CD4-positive, alpha-beta T cell (primary cell): ENCODE results near the gene OR8G1. TPM values are rescaled to one million over a fixed set of nuclear protein-coding genes. Genes with fewer than 3 reads are reported as not detected.

Experiments
- ATAC-seq: fragments of 200-7000 bp; cut with Tn5 transposase; one replicate; pipeline ENCODE4 v1.10.0; 2022; ENCODE audit warnings: mild to moderate bottlenecking; ENCODE audit not compliant: poor library complexity
- CTCF ChIA-PET: fragments of 350-600 bp; sonication (Branson Sonifier 250); formaldehyde crosslinking; loops from one replicate; lab custom pipeline; 2021; ENCODE audit warnings: antibody characterized with exemption, inconsistent platforms; lab: Charles Lee
- POLR2A ChIA-PET: fragments of 350-600 bp; sonication (Branson Sonifier 250); formaldehyde crosslinking; loops from one replicate; lab custom pipeline; 2021; ENCODE audit warnings: antibody characterized with exemption, inconsistent platforms; lab: Charles Lee
- DNase-seq, 14 experiments: peaks; one replicate each; pipeline ENCODE4 v3.0.0-alpha.2; 2013 to 2020; ENCODE audit warnings: mixed read lengths in 2 of 14
- H3K27ac ChIP-seq, 2 donors: one replicate each; pipeline versions ENCODE4 v1.5.1 to v1.7.0; 2013; ENCODE audit warnings: low read length in 2 of 2, low read depth in 1 of 2, mild to moderate bottlenecking in 1 of 2
- H3K27me3 ChIP-seq, 2 experiments: 1 replicate in 1 of 2; 2 replicates in 1 of 2; pipeline versions ENCODE4 v1.6.1 to v1.7.0; 2013; ENCODE audit warnings: low read length in 2 of 2, control low read depth in 1 of 2, mild to moderate bottlenecking in 1 of 2, moderate library complexity in 1 of 2; ENCODE audit not compliant: insufficient read depth in 2 of 2, control insufficient read depth in 1 of 2
- H3K36me3 ChIP-seq: one replicate; pipeline ENCODE4 v1.6.1; 2013; ENCODE audit warnings: low read length, control low read depth; ENCODE audit not compliant: insufficient read depth
- H3K4me1 ChIP-seq: one replicate; pipeline ENCODE4 v1.6.1; 2013; ENCODE audit warnings: low read length, control low read depth; ENCODE audit not compliant: insufficient read depth
- H3K4me3 ChIP-seq: one replicate; pipeline ENCODE4 v1.5.1; 2013; ENCODE audit warnings: mild to moderate bottlenecking, low read length, moderate library complexity
- H3K9me3 ChIP-seq, 2 experiments: 1 replicate in 1 of 2; 2 replicates in 1 of 2; pipeline versions ENCODE4 v1.6.1 to v1.7.0; 2013; ENCODE audit warnings: low read length in 2 of 2, mild to moderate bottlenecking in 2 of 2, control low read depth in 1 of 2, moderate library complexity in 1 of 2; ENCODE audit not compliant: control insufficient read depth in 1 of 2, insufficient read depth in 1 of 2
- H3K27ac Mint-ChIP-seq: one replicate; pipeline ENCODE4 v1.8.0; 2020; ENCODE audit warnings: mixed read lengths
- H3K27me3 Mint-ChIP-seq: one replicate; pipeline ENCODE4 v1.8.0; 2021; ENCODE audit warnings: mixed read lengths
- H3K36me3 Mint-ChIP-seq: one replicate; pipeline ENCODE4 v1.8.0; 2021; ENCODE audit warnings: low read depth, mixed read lengths
- H3K4me1 Mint-ChIP-seq: one replicate; pipeline ENCODE4 v1.8.0; 2021; ENCODE audit warnings: low read depth, mixed read lengths
- H3K4me3 Mint-ChIP-seq: one replicate; pipeline ENCODE4 v1.8.0; 2020; ENCODE audit warnings: mild to moderate bottlenecking, mixed read lengths
- H3K9me3 Mint-ChIP-seq: one replicate; pipeline ENCODE4 v1.8.0; 2020; ENCODE audit warnings: mixed read lengths
- CTCF ChIP-seq: fragments of 200-600 bp; IDR thresholded peaks from one replicate; pipeline ENCODE4 v1.8.0; 2022; ENCODE audit warnings: antibody characterized with exemption, mild to moderate bottlenecking
- intact Hi-C, 2 experiments: fragments of 100-400 bp; cut with DNase I in 1 of 2; cut with micrococcal nuclease in 1 of 2; formaldehyde crosslinking; loops; one replicate each; pipeline versions ENCODE4 v1.15.1 to v1.9.0; 2023 to 2025; cut with DNase I, micrococcal nuclease
- polyA plus RNA-seq, 2 donors: library from polyadenylated mRNA; unstranded; fragments of 120-200 nt; gene quantifications; one replicate each; pipeline ENCODE4 v1.2.1, GENCODE V29; 2013
- total RNA-seq, 174 experiments: library from RNA in 2 of 174; stranded (reverse) in 2 of 174; gene quantifications; one replicate each; pipeline ENCODE4 v1.2.3 and lab custom pipeline; 2021 to 2026

Gene OR8G1
- total RNA-seq (not detected), total RNA-seq (lab: John Stamatoyannopoulos, UW) (0 to 0.18 (median 0) reads per million in 172 experiments)
- polyA plus RNA-seq (2013, experiment 1 of 2), result not detected
- not detected for polyA plus RNA-seq (2013, experiment 2 of 2)

DNA sequence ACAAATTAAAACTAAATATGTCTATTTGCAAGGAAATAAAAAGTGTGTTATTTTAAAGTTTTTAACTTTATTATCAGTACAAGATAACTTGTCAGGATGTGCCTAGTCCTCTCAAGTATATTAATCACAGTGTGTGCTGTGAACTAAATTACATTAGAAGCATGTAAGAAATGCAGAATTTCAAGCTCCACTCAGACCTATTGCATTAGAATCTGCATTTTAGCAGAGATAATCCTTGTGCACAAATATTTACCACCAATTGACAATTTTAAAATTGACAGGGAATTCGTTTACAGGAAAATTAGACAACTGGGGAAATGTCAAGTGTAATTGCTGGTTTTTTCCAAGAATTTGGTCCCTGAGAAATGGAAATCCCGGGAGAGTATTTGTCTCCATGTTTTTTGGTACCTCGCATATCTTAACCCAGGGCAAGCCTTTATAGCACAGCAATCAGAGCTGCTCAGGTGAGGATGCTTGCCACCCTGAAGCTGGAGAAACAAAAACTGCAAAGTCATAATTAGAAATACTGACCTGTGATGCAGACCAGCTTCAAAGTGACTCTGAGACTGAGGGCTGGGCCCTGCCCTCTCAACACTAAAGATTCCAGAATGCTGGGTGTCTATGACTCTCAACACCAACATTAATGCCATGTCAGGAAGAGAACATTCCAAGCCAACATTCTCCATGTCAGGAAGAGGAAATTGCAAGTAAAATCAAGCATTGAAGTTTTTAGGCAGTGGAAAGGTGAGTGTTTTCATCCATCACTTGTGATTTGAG lies at the start of gene OR8G1:
Gene OR8G1, plus strand, starts transcription at position 475 of the 777 bp plus-strand sequence. CDS start 8,581 bp downstream, outside the sequence.
- POLR2A ChIA-PET, result no interaction called here

DNA sequence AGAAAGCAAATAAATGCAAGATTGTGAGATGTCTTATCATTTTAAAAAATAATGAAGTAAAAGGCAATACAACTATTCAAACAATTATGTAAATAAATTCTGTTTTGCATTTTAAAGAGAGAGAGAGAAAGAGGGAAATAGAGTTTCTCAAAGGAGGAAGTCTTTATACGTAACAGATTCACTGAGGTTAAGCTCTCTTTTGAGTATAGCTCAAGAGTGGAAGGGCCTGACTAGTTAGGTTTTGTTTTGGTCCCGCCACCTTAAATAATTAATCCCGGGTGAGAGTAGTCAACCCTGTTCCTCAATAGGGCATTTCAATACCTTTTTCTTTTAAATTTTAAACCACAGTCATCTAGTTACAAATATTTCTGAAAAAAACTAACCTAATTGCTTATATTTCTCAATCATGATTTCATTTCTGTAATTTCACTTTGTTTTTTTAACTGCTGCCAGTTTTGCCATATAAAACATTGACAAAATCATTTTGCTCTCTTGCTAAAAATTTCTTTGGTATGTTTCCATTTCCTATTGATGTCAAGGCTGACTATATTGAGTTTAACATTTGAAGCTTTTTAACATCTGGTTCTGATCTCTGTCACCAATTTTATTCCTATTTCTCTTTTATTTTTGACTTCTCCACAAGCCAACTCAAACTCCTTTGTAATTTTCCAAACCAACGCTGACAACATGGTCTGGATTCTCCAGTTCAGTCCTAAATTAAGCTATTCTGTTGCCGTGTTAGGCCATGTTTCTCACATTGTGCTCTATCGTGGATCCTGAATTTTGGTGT lies 47.5 kb upstream of the OR8G1 start:
- Mint-ChIP-seq H3K27ac (no peak overlapping the region), H3K4me3 (no peak overlapping the region), H3K36me3 (no peaks in the 10 kb centered on the region), H3K4me1 (no peaks in the 10 kb centered on the region), H3K27me3 (peaks cover 18% of the 10 kb centered on the region), H3K9me3 (no peaks in the 10 kb centered on the region)
- Histone ChIP-seq H3K36me3 (no peaks in the 10 kb centered on the region), H3K4me3 (no peak overlapping the region), H3K4me1 (no peaks in the 10 kb centered on the region), H3K27me3 (peaks cover 0 to 3% of the 10 kb centered on the region in 2 experiments), H3K27ac (no peak overlapping the region), H3K9me3 (no peaks in the 10 kb centered on the region)
- TF ChIP-seq CTCF, result no peak
- intact Hi-C loops, result loop anchor here in 1 of 2 experiments (2.0 kb wide), 1 partner anchor 121 kb away; no protein-coding TSS in a partner anchor
- DNase-seq (no peak), ATAC-seq (no peak)
- CTCF ChIA-PET, result interaction anchor here (2.0 kb wide), 1 partner anchor 122 kb away, joined by 8 read pairs; no protein-coding TSS in a partner anchor
- POLR2A ChIA-PET, result no interaction called here

More for the DNA sequence above, at the start of gene OR8G1:
- no peak within 1 kb of the TSS for H3K27ac ChIP-seq
- no peaks in the 10 kb centered on the region for H3K4me1 ChIP-seq
- no peak for DNase-seq
- no peak for TF ChIP-seq CTCF
- H3K9me3 ChIP-seq, result no peaks in the 10 kb centered on the region
- intact Hi-C loops, result no loop called here
- Mint-ChIP-seq H3K27ac (no peak within 1 kb of the TSS), H3K4me1 (no peaks in the 10 kb centered on the region), H3K36me3 (no peaks in the 10 kb centered on the region), H3K27me3 (peaks cover 10% of the 10 kb centered on the region), H3K4me3 (no peak within 1 kb of the TSS), H3K9me3 (no peaks in the 10 kb centered on the region)
- CTCF ChIA-PET, result no interaction called here
- H3K4me3 ChIP-seq, result no peak within 1 kb of the TSS
- H3K36me3 ChIP-seq, result no peaks in the 10 kb centered on the region
- no peak for ATAC-seq
- no peaks in the 10 kb centered on the region for H3K27me3 ChIP-seq

GRCh38 chr11:124194293-124195188 lies 46.4 kb upstream of the OR8G1 start:
- no peak overlapping the region for H3K27ac Mint-ChIP-seq
- no peaks in the 10 kb centered on the region for H3K27me3 ChIP-seq
- CTCF ChIA-PET, result interaction anchor here (1.0 to 2.0 kb wide), 2 partner anchors 9 to 123 kb away, joined by 3 to 8 read pairs; no protein-coding TSS in a partner anchor
- POLR2A ChIA-PET, result no interaction called here
- H3K36me3 Mint-ChIP-seq, result no peaks in the 10 kb centered on the region
- no peak for ATAC-seq
- no peaks in the 10 kb centered on the region for H3K9me3 Mint-ChIP-seq
- no peaks in the 10 kb centered on the region for H3K4me1 ChIP-seq
- H3K27ac ChIP-seq, result no peak overlapping the region
- no peaks in the 10 kb centered on the region for H3K36me3 ChIP-seq
- intact Hi-C loops, result loop anchor here (1.0 to 2.0 kb wide), 2 partner anchors 122 to 123 kb away; no protein-coding TSS in a partner anchor
- no peak overlapping the region for H3K4me3 Mint-ChIP-seq
- H3K9me3 ChIP-seq, result no peaks in the 10 kb centered on the region
- TF ChIP-seq CTCF, result no peak
- H3K4me1 Mint-ChIP-seq, result no peaks in the 10 kb centered on the region
- DNase-seq, result no peak
- H3K27me3 Mint-ChIP-seq, result peaks cover 25% of the 10 kb centered on the region
- H3K4me3 ChIP-seq, result no peak overlapping the region
